Neural cell (in vitro differentiated cells): ENCODE data around the gene NOP10. TPM values are rescaled to one million over a fixed set of nuclear protein-coding genes. Genes with fewer than 3 reads are reported as not detected.

ENCODE experiments used
- H2AFZ ChIP-seq: fragments of 200-600, 300-800 bp; sonication (generic), shearing (Covaris generic); 2 replicates; pipeline ENCODE4 v1.6.0; 2014; ENCODE audit warnings: low read depth, mild to moderate bottlenecking, antibody characterized with exemption, low read length, moderate library complexity
- H3F3A ChIP-seq: fragments of 200-600 bp; shearing (Covaris generic); 2 replicates; pipeline ENCODE4 v1.6.1; 2016; ENCODE audit warnings: mild to moderate bottlenecking, moderate library complexity, mixed read lengths, antibody characterized with exemption, low read length; ENCODE audit not compliant: insufficient read depth, poor library complexity, severe bottlenecking
- H3K27ac ChIP-seq: fragments of 200-600, 300-800 bp; sonication (generic), shearing (Covaris generic); 2 replicates; pipeline ENCODE4 v1.5.1; 2014; ENCODE audit warnings: mild to moderate bottlenecking, low read length, moderate library complexity
- H3K27me3 ChIP-seq: fragments of 300-800, 200-600 bp; sonication (generic), shearing (Covaris generic); 2 replicates; pipeline ENCODE4 v1.6.0; 2014; ENCODE audit warnings: mild to moderate bottlenecking, low read depth, low read length, moderate library complexity; ENCODE audit not compliant: insufficient read depth
- H3K36me3 ChIP-seq: fragments of 300-800, 200-600 bp; sonication (generic), shearing (Covaris generic); 2 replicates; pipeline ENCODE4 v1.5.1; 2014; ENCODE audit warnings: mild to moderate bottlenecking, antibody characterized with exemption, low read length, moderate library complexity; ENCODE audit not compliant: insufficient read depth
- H3K4me2 ChIP-seq: fragments of 300-800, 200-600 bp; sonication (generic), shearing (Covaris generic); 2 replicates; pipeline ENCODE4 v1.6.0; 2014; ENCODE audit warnings: mild to moderate bottlenecking, low read length
- H3K4me3 ChIP-seq: fragments of 300-800, 200-600 bp; sonication (generic), shearing (Covaris generic); 2 replicates; pipeline ENCODE4 v1.5.1; 2014; ENCODE audit warnings: mild to moderate bottlenecking, low read length, moderate library complexity
- H3K79me2 ChIP-seq: fragments of 200-600 bp; shearing (Covaris generic); replicated peaks from 2 replicates; pipeline ENCODE4 v1.6.0; 2014; ENCODE audit warnings: mild to moderate bottlenecking, low read length, moderate library complexity; ENCODE audit not compliant: insufficient read depth
- H3K9ac ChIP-seq: fragments of 300-800, 200-600 bp; sonication (generic), shearing (Covaris generic); 2 replicates; pipeline ENCODE4 v1.6.1; 2016; ENCODE audit warnings: mild to moderate bottlenecking, low read length, mixed read lengths
- H3K9me2 ChIP-seq: fragments of 200-600 bp; shearing (Covaris generic); 2 replicates; pipeline ENCODE4 v1.6.1; 2016; ENCODE audit warnings: mild to moderate bottlenecking, low read length, mixed read lengths; ENCODE audit not compliant: insufficient read depth
- H3K9me3 ChIP-seq: fragments of 200-600, 300-800 bp; sonication (generic), shearing (Covaris generic); 2 replicates; pipeline ENCODE4 v1.6.1; 2016; ENCODE audit warnings: mild to moderate bottlenecking, mixed run types, low read length, moderate library complexity, mixed read lengths
- H4K20me1 ChIP-seq: fragments of 200-600 bp; shearing (Covaris generic); 2 replicates; pipeline ENCODE4 v1.6.1; 2016; ENCODE audit warnings: mild to moderate bottlenecking, mixed run types; ENCODE audit not compliant: insufficient read depth
- EP300 ChIP-seq: fragments of 450-650 bp; conservative IDR thresholded peaks from 2 replicates; pipeline ENCODE4 v1.6.1; 2014; ENCODE audit warnings: antibody characterized with exemption, mild to moderate bottlenecking, moderate library complexity; ENCODE audit not compliant: poor library complexity, severe bottlenecking
- EZH2 ChIP-seq: fragments of 200-600, 300-800 bp; shearing (Covaris generic), sonication (generic); IDR thresholded peaks from 2 replicates; pipeline ENCODE4 v1.6.1; 2014; ENCODE audit warnings: antibody characterized with exemption, low read length, borderline replicate concordance, mild to moderate bottlenecking; ENCODE audit not compliant: insufficient read depth, poor library complexity, severe bottlenecking
- MXI1 ChIP-seq: fragments of 450-650 bp; conservative IDR thresholded peaks from 2 replicates; pipeline ENCODE4 v1.6.1; 2014; ENCODE audit warnings: antibody characterized with exemption, mild to moderate bottlenecking; ENCODE audit not compliant: poor library complexity, severe bottlenecking
- POLR2AphosphoS5 ChIP-seq: IDR thresholded peaks from 2 replicates; pipeline ENCODE4 v1.6.1; 2012
- RAD21 ChIP-seq: fragments of 450-650 bp; conservative IDR thresholded peaks from 2 replicates; pipeline ENCODE4 v1.6.1; 2014; ENCODE audit warnings: antibody characterized with exemption, mild to moderate bottlenecking, moderate library complexity
- SMC3 ChIP-seq: fragments of 450-650 bp; conservative IDR thresholded peaks from 2 replicates; pipeline ENCODE4 v1.6.1; 2014; ENCODE audit warnings: antibody characterized with exemption, mild to moderate bottlenecking, moderate library complexity; ENCODE audit not compliant: poor library complexity
- TAF1 ChIP-seq: IDR thresholded peaks from 2 replicates; pipeline ENCODE4 v1.6.1; 2012; ENCODE audit warnings: low read depth
- polyA plus RNA-seq: library from polyadenylated mRNA; depleted of rRNA; stranded (reverse); fragments of >200 nt; gene quantifications from 2 replicates; pipeline ENCODE4 v1.2.3, GENCODE V29; 2014
- TF ChIP-seq, protein P1 (sequence below): fragments of 450-650 bp; IDR thresholded peaks from 2 replicates; pipeline ENCODE4 v1.5.1; 2014; ENCODE audit warnings: antibody characterized with exemption, mild to moderate bottlenecking, moderate library complexity; ENCODE audit not compliant: poor library complexity, severe bottlenecking
- TF ChIP-seq, protein P2 (sequence below): IDR thresholded peaks from 2 replicates; pipeline ENCODE4 v1.6.1; 2012; ENCODE audit warnings: borderline replicate concordance

Gene NOP10
- polyA plus RNA-seq, 1 donor from 2014 or later, result 263 TPM

DNA sequence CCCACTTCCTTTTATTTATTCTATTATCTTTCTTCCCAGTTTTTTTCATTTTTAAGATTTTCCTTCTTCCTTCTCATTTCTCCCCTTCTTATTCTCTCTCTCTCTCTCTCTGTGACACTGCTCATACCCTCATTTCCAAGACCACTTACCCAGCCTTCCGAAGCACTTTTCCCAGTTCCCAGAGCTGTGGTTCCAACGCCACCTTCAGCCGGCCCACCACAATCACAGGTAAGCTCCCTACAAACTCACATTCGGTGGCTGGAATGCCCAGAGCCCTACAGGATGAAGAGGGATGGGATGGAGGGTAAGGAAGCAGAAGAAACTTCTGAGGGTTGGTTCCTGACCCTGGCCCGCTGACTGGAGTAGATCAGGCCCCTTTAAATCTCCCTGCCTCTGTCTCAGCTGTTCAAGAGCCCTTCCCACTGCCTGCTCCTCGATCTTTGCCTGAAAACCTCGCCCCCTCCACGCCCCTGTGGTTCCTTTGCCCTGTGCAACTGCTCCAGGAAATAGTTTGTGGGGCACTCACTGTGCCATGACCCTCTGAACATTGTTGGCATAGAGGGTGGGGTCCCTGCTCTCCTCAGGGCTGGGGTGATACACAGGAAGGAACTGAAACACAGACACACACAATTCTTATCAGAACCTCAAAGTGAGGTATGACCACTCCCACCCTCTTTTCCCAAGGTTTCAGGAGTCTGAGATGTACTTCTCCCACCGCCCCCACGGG is 19.3 kb upstream of the NOP10 start:
- peaks cover 3% of the 10 kb centered on the region for H3K36me3 ChIP-seq
- H2AFZ ChIP-seq, result no peak overlapping the region
- peaks cover 3% of the 10 kb centered on the region for H3F3A ChIP-seq
- no peak overlapping the region for H3K4me3 ChIP-seq
- H3K9me2 ChIP-seq, result no peaks in the 10 kb centered on the region
- H3K9me3 ChIP-seq, result no peaks in the 10 kb centered on the region
- TF ChIP-seq SMC3, result no peak
- no peak for TF ChIP-seq TAF1
- no peak for TF ChIP-seq EZH2
- TF ChIP-seq, protein P1, sequence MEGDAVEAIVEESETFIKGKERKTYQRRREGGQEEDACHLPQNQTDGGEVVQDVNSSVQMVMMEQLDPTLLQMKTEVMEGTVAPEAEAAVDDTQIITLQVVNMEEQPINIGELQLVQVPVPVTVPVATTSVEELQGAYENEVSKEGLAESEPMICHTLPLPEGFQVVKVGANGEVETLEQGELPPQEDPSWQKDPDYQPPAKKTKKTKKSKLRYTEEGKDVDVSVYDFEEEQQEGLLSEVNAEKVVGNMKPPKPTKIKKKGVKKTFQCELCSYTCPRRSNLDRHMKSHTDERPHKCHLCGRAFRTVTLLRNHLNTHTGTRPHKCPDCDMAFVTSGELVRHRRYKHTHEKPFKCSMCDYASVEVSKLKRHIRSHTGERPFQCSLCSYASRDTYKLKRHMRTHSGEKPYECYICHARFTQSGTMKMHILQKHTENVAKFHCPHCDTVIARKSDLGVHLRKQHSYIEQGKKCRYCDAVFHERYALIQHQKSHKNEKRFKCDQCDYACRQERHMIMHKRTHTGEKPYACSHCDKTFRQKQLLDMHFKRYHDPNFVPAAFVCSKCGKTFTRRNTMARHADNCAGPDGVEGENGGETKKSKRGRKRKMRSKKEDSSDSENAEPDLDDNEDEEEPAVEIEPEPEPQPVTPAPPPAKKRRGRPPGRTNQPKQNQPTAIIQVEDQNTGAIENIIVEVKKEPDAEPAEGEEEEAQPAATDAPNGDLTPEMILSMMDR, result no peak
- no peak for TF ChIP-seq POLR2AphosphoS5
- TF ChIP-seq, protein P2, sequence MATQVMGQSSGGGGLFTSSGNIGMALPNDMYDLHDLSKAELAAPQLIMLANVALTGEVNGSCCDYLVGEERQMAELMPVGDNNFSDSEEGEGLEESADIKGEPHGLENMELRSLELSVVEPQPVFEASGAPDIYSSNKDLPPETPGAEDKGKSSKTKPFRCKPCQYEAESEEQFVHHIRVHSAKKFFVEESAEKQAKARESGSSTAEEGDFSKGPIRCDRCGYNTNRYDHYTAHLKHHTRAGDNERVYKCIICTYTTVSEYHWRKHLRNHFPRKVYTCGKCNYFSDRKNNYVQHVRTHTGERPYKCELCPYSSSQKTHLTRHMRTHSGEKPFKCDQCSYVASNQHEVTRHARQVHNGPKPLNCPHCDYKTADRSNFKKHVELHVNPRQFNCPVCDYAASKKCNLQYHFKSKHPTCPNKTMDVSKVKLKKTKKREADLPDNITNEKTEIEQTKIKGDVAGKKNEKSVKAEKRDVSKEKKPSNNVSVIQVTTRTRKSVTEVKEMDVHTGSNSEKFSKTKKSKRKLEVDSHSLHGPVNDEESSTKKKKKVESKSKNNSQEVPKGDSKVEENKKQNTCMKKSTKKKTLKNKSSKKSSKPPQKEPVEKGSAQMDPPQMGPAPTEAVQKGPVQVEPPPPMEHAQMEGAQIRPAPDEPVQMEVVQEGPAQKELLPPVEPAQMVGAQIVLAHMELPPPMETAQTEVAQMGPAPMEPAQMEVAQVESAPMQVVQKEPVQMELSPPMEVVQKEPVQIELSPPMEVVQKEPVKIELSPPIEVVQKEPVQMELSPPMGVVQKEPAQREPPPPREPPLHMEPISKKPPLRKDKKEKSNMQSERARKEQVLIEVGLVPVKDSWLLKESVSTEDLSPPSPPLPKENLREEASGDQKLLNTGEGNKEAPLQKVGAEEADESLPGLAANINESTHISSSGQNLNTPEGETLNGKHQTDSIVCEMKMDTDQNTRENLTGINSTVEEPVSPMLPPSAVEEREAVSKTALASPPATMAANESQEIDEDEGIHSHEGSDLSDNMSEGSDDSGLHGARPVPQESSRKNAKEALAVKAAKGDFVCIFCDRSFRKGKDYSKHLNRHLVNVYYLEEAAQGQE, result no peak
- TF ChIP-seq RAD21, result no peak
- TF ChIP-seq EP300, result no peak
- no peak for TF ChIP-seq MXI1
- no peak overlapping the region for H3K27ac ChIP-seq
- no peak overlapping the region for H3K4me2 ChIP-seq
- no peaks in the 10 kb centered on the region for H3K27me3 ChIP-seq
- no peak overlapping the region for H3K9ac ChIP-seq
- H3K79me2 ChIP-seq, result peaks cover 8% of the 10 kb centered on the region
- no peaks in the 10 kb centered on the region for H4K20me1 ChIP-seq

DNA sequence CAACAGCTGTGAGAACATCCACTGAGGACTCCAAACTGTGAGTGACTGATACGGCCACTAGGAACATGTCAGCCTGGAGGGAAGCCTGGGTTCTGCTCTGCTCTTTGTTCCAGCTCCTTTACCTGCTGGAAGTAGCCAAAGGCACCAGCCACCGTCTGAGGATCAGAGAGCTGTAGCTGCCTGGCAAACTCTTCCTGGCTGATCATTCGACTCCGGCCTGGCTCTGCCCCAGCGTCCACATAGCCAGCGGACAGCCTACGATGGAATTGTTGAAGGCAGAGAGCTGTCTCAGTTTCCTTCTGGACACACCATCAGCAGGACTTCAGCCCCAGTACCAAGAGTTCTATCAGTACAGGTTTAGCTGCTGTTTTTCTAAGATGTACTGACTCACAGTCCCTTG is 18.3 kb upstream of the NOP10 start:
- H3K36me3 ChIP-seq, result peaks cover 3% of the 10 kb centered on the region

More for the DNA sequence above, 18.3 kb upstream of the NOP10 start:
- TF ChIP-seq SMC3 (no peak), TAF1 (no peak), EZH2 (no peak)
- TF ChIP-seq, protein P1, result no peak
- H3K27me3 ChIP-seq, result no peaks in the 10 kb centered on the region
- H4K20me1 ChIP-seq, result no peaks in the 10 kb centered on the region
- no peak overlapping the region for H3K4me3 ChIP-seq
- peaks cover 8% of the 10 kb centered on the region for H3K79me2 ChIP-seq
- no peak overlapping the region for H3K27ac ChIP-seq
- H3K4me2 ChIP-seq, result no peak overlapping the region
- H3K9ac ChIP-seq, result no peak overlapping the region
- no peaks in the 10 kb centered on the region for H3K9me2 ChIP-seq
- no peaks in the 10 kb centered on the region for H3F3A ChIP-seq
- no peaks in the 10 kb centered on the region for H3K9me3 ChIP-seq
- H2AFZ ChIP-seq, result no peak overlapping the region
